Activated CD4-positive, alpha-beta T cell treated with anti-CD3 and anti-CD28 coated beads for 4 hours (primary cell): ENCODE results near the gene PLPPR4.

Source experiments
- DNase-seq, 2 donors: peaks; one replicate each; pipeline ENCODE4 v3.0.0-alpha.2; 2020

Gene PLPPR4

GRCh38 chr1:99358770-99359169, 94.5 kb downstream of the PLPPR4 start:
- DNase-seq = no peak
